Suprapubic skin (tissue), 3 donors: ENCODE data around the gene KDM7A.

Source experiments
- POLR2A ChIP-seq, 2 donors: fragments of 450-650 bp; IDR thresholded peaks; one replicate each; pipeline ENCODE4 v1.6.1; 2017; ENCODE audit warnings: antibody characterized with exemption in 2 of 2, mild to moderate bottlenecking in 2 of 2, moderate library complexity in 2 of 2
- TF ChIP-seq, protein P1 (sequence below), 2 donors: fragments of 200-600 bp in 1 of 2; fragments of 450-650 bp in 1 of 2; sonication (generic) in 1 of 2; IDR thresholded peaks; one replicate each; pipeline ENCODE4 v1.5.1; 2016 to 2019; ENCODE audit warnings: antibody characterized with exemption in 2 of 2, mild to moderate bottlenecking in 1 of 2, moderate library complexity in 1 of 2

DNA sequence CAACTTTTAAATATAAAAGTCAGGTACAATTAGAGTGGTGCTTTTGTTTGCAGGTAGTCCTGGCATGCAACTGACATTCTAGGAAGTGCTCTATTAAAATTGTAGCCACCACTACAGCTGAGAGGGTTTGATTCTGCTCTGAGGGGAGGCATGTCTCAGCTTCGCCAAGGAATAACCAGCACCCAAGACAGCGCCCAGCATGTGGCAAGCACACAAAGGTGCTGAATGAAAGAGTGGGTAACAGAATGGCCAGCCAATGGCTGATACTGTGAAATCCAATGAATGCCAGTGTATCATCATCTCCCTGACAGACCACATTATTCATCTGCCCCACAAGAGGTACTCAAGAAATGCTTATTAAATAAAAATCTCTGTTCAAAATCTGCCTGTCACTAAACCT, 121.0 kb downstream of the KDM7A start:
- no peak for TF ChIP-seq POLR2A (IDR thresholded peaks at IDR 0.05)
- TF ChIP-seq, protein P1, sequence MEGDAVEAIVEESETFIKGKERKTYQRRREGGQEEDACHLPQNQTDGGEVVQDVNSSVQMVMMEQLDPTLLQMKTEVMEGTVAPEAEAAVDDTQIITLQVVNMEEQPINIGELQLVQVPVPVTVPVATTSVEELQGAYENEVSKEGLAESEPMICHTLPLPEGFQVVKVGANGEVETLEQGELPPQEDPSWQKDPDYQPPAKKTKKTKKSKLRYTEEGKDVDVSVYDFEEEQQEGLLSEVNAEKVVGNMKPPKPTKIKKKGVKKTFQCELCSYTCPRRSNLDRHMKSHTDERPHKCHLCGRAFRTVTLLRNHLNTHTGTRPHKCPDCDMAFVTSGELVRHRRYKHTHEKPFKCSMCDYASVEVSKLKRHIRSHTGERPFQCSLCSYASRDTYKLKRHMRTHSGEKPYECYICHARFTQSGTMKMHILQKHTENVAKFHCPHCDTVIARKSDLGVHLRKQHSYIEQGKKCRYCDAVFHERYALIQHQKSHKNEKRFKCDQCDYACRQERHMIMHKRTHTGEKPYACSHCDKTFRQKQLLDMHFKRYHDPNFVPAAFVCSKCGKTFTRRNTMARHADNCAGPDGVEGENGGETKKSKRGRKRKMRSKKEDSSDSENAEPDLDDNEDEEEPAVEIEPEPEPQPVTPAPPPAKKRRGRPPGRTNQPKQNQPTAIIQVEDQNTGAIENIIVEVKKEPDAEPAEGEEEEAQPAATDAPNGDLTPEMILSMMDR (IDR thresholded peaks at IDR 0.05) = no peak
